ENCODE measurements around the gene RBM15.

RBM15 gene, protein sequence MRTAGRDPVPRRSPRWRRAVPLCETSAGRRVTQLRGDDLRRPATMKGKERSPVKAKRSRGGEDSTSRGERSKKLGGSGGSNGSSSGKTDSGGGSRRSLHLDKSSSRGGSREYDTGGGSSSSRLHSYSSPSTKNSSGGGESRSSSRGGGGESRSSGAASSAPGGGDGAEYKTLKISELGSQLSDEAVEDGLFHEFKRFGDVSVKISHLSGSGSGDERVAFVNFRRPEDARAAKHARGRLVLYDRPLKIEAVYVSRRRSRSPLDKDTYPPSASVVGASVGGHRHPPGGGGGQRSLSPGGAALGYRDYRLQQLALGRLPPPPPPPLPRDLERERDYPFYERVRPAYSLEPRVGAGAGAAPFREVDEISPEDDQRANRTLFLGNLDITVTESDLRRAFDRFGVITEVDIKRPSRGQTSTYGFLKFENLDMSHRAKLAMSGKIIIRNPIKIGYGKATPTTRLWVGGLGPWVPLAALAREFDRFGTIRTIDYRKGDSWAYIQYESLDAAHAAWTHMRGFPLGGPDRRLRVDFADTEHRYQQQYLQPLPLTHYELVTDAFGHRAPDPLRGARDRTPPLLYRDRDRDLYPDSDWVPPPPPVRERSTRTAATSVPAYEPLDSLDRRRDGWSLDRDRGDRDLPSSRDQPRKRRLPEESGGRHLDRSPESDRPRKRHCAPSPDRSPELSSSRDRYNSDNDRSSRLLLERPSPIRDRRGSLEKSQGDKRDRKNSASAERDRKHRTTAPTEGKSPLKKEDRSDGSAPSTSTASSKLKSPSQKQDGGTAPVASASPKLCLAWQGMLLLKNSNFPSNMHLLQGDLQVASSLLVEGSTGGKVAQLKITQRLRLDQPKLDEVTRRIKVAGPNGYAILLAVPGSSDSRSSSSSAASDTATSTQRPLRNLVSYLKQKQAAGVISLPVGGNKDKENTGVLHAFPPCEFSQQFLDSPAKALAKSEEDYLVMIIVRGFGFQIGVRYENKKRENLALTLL

DNA sequence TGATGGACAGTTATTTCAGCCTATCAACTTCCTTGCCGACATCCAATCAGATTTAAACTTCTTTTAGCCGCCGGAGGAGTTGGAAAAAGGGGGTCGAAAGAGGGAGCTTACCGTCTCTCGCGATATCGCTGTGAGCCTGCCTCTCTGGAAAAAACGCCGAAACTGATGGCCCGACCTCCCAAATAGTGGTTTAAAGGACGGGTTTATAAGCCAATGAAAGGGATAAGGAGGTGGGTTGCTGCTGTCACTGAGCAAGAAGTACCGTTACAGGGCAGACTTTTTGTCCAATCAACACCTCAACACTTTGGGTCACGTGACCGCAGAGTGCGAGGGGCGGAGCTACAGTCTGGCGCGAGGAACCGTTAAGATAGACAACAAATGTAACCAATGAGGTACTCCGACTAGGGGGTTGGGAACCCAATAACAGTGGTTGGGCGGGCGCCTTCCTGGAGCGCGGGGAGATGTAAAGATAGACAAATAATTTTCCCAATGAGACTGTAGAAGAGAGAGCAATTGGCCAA lies at the start of gene RBM15:
Gene RBM15, plus strand, starts transcription at position 492 of the 521 bp plus-strand sequence. Its CDS starts 29 bp downstream, at position 521.
- H3K4me3 ChIP-seq (ENCODE audit: low read depth in 1 of 2, low read length in 2 of 2), result peak within 1 kb of the TSS; percentile 92 to 97
- H3K36me3 ChIP-seq (ENCODE audit: control insufficient read depth in 1 of 2, insufficient read depth in 2 of 2, low read length in 2 of 2), result peaks cover 9 to 27% of the 10 kb centered on the region in 2 donors
- H3K9me3 ChIP-seq (ENCODE audit: control insufficient read depth in 1 of 2, low read length in 2 of 2), result no peaks in the 10 kb centered on the region
- H3K9ac ChIP-seq (ENCODE audit: low read depth in 1 of 2, low read length in 2 of 2), result peak within 1 kb of the TSS; percentile 96 to 99
- H3K4me1 ChIP-seq (ENCODE audit: control insufficient read depth in 1 of 2, insufficient read depth in 2 of 2, low read length in 2 of 2), result peaks cover 54 to 69% of the 10 kb centered on the region in 2 donors
- peak within 1 kb of the TSS; percentile 99 for H3K27ac ChIP-seq (ENCODE audit: low read depth, low read length)
- H3K27me3 ChIP-seq (ENCODE audit: control insufficient read depth in 1 of 2, insufficient read depth in 2 of 2, low read length in 2 of 2), result no peaks in the 10 kb centered on the region

DNA sequence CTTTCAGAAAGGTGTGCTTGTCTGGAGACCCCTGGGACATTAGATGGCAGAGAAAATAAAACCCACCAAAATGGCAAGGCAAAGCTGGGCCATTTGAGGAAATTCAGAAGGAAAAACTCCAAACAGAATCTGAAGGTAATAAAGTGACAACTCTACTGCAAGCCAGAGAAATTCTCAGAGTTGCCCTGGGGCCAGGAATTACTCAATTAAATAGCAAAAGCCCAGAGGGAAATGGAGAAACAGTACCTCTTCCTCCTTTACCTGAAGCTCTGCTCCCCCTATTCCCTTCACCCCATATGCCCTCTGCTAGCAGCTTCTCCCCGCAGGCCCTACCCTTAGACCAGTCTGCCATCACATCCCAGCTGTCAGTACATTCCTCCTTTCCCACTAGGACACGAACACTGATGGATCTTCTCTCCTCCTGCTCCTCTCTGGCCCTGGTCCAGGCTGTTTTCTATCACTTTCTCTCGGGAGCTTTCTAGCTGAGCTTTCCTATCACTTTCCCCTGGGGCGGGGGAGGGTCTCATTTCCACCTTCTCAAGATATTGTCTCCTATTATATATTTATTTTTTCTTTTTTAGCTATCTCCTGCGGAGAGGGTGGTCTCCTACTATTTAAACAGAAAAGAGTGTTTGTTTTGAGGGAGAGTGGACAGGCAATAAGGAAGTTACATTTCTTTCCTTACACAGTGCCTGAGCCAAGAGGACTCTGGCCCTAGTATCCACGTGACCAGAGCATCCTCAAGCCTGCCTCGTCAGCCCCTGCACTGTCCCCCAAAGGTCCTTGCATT lies 47.7 kb upstream of the RBM15 start:
- Histone ChIP-seq H3K4me3 (ENCODE audit: low read depth in 1 of 2, low read length in 2 of 2) (no peak overlapping the region), H3K27me3 (ENCODE audit: control insufficient read depth in 1 of 2, insufficient read depth in 2 of 2, low read length in 2 of 2) (no peaks in the 10 kb centered on the region)

GRCh38 chr1:110292031-110292741 lies 47.0 kb upstream of the RBM15 start:
- H3K27me3 ChIP-seq (ENCODE audit: control insufficient read depth in 1 of 2, insufficient read depth in 2 of 2, low read length in 2 of 2), result no peaks in the 10 kb centered on the region
- no peaks in the 10 kb centered on the region for H3K36me3 ChIP-seq (ENCODE audit: control insufficient read depth in 1 of 2, insufficient read depth in 2 of 2, low read length in 2 of 2)

More for the DNA sequence above, 47.7 kb upstream of the RBM15 start:
- Histone ChIP-seq H3K27ac (ENCODE audit: low read depth, low read length) (no peak overlapping the region), H3K9me3 (ENCODE audit: control insufficient read depth in 1 of 2, low read length in 2 of 2) (no peaks in the 10 kb centered on the region), H3K4me1 (ENCODE audit: control insufficient read depth in 1 of 2, insufficient read depth in 2 of 2, low read length in 2 of 2) (no peaks in the 10 kb centered on the region), H3K36me3 (ENCODE audit: control insufficient read depth in 1 of 2, insufficient read depth in 2 of 2, low read length in 2 of 2) (no peaks in the 10 kb centered on the region), H3K9ac (ENCODE audit: low read depth in 1 of 2, low read length in 2 of 2) (no peak overlapping the region)

DNA sequence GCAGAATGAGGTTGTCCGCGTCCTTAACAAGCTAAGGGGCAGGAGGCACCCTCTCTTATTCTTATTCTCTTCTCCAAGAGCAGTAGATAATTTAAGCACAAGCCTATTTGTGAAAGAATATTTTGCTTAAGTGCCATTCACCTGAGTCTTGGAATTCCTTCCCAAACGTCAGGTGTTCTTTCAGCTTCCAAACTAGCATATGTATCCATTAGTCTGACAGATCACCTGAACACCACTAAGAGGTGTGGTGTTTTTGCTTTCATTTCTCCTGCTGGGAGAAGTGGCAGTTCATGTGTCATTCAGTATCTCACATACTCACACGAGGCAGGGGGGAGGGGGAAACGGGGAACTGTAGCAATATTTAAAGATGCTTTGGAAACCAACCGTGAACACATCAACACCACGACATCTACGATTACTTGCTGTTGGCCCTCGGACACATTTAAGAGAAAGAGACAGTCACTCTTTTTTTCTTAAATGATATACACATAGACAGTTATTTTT lies 45.5 kb upstream of the RBM15 start:
- no peaks in the 10 kb centered on the region for H3K4me1 ChIP-seq (ENCODE audit: control insufficient read depth in 1 of 2, insufficient read depth in 2 of 2, low read length in 2 of 2)
- H3K9ac ChIP-seq (ENCODE audit: low read depth in 1 of 2, low read length in 2 of 2), result no peak overlapping the region
- H3K27me3 ChIP-seq (ENCODE audit: control insufficient read depth in 1 of 2, insufficient read depth in 2 of 2, low read length in 2 of 2), result no peaks in the 10 kb centered on the region
- no peak overlapping the region for H3K4me3 ChIP-seq (ENCODE audit: low read depth in 1 of 2, low read length in 2 of 2)
- H3K36me3 ChIP-seq (ENCODE audit: control insufficient read depth in 1 of 2, insufficient read depth in 2 of 2, low read length in 2 of 2), result no peaks in the 10 kb centered on the region
- no peaks in the 10 kb centered on the region for H3K9me3 ChIP-seq (ENCODE audit: control insufficient read depth in 1 of 2, low read length in 2 of 2)
- no peak overlapping the region for H3K27ac ChIP-seq (ENCODE audit: low read depth, low read length)

More at GRCh38 chr1:110292031-110292741, 47.0 kb upstream of the RBM15 start:
- Histone ChIP-seq H3K4me1 (ENCODE audit: control insufficient read depth in 1 of 2, insufficient read depth in 2 of 2, low read length in 2 of 2) (no peaks in the 10 kb centered on the region), H3K9ac (ENCODE audit: low read depth in 1 of 2, low read length in 2 of 2) (no peak overlapping the region), H3K4me3 (ENCODE audit: low read depth in 1 of 2, low read length in 2 of 2) (no peak overlapping the region), H3K27ac (ENCODE audit: low read depth, low read length) (no peak overlapping the region), H3K9me3 (ENCODE audit: control insufficient read depth in 1 of 2, low read length in 2 of 2) (no peaks in the 10 kb centered on the region)

- Histone ChIP-seq H3K27ac (ENCODE audit: low read depth, low read length) (no peak overlapping the region), H3K4me3 (ENCODE audit: low read depth in 1 of 2, low read length in 2 of 2) (no peak overlapping the region), H3K9me3 (ENCODE audit: control insufficient read depth in 1 of 2, low read length in 2 of 2) (no peaks in the 10 kb centered on the region)
These were observed 44.9 kb upstream of the RBM15 start for GRCh38 chr1:110294308-110294707.

GRCh38 chr1:110298991-110299390 lies 40.2 kb upstream of the RBM15 start:
- Histone ChIP-seq H3K36me3 (ENCODE audit: control insufficient read depth in 1 of 2, insufficient read depth in 2 of 2, low read length in 2 of 2) (no peaks in the 10 kb centered on the region), H3K4me1 (ENCODE audit: control insufficient read depth in 1 of 2, insufficient read depth in 2 of 2, low read length in 2 of 2) (no peaks in the 10 kb centered on the region), H3K27ac (ENCODE audit: low read depth, low read length) (no peak overlapping the region), H3K27me3 (ENCODE audit: control insufficient read depth in 1 of 2, insufficient read depth in 2 of 2, low read length in 2 of 2) (no peaks in the 10 kb centered on the region), H3K9ac (ENCODE audit: low read depth in 1 of 2, low read length in 2 of 2) (no peak overlapping the region), H3K9me3 (ENCODE audit: control insufficient read depth in 1 of 2, low read length in 2 of 2) (no peaks in the 10 kb centered on the region), H3K4me3 (ENCODE audit: low read depth in 1 of 2, low read length in 2 of 2) (no peak overlapping the region)

More at GRCh38 chr1:110294308-110294707, 44.9 kb upstream of the RBM15 start:
- Histone ChIP-seq H3K36me3 (ENCODE audit: control insufficient read depth in 1 of 2, insufficient read depth in 2 of 2, low read length in 2 of 2) (no peaks in the 10 kb centered on the region), H3K4me1 (ENCODE audit: control insufficient read depth in 1 of 2, insufficient read depth in 2 of 2, low read length in 2 of 2) (no peaks in the 10 kb centered on the region), H3K27me3 (ENCODE audit: control insufficient read depth in 1 of 2, insufficient read depth in 2 of 2, low read length in 2 of 2) (no peaks in the 10 kb centered on the region), H3K9ac (ENCODE audit: low read depth in 1 of 2, low read length in 2 of 2) (no peak overlapping the region)

DNA sequence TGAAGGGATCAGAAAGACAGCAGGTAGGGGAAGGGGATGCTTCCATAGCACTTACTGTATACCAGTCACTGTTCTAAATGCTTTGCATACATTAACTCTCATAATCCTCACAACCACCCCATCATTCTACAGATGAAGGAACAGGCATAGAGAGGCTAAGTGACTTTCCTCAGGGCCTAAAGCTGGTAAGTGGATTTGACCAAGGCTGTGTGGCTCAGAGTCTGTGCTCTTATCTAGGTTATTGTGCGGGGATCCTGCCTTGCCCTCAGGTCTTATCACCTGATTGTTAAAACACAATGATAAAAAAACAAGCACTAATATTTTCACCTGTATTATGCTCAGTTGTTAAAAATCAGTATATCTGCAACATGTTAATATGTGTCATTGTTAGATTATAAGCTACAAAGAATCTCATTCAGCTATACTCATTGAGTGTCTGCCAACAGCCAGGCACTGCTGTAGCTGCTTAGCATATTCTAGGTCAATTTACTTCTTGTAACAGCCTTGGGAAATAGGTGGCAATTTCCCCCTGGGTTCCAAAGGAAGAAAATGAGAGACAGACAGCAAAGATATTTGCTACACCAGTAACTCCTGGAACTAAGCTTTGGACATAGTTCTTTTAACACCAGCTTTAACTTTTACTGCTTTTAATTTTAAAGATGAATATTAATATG lies 38.6 kb upstream of the RBM15 start:
- H3K9ac ChIP-seq (ENCODE audit: low read depth in 1 of 2, low read length in 2 of 2), result no peak overlapping the region
- H3K9me3 ChIP-seq (ENCODE audit: control insufficient read depth in 1 of 2, low read length in 2 of 2), result no peaks in the 10 kb centered on the region
- H3K4me1 ChIP-seq (ENCODE audit: control insufficient read depth in 1 of 2, insufficient read depth in 2 of 2, low read length in 2 of 2), result no peaks in the 10 kb centered on the region
- H3K27me3 ChIP-seq (ENCODE audit: control insufficient read depth in 1 of 2, insufficient read depth in 2 of 2, low read length in 2 of 2), result no peaks in the 10 kb centered on the region
- no peaks in the 10 kb centered on the region for H3K36me3 ChIP-seq (ENCODE audit: control insufficient read depth in 1 of 2, insufficient read depth in 2 of 2, low read length in 2 of 2)
- no peak overlapping the region for H3K27ac ChIP-seq (ENCODE audit: low read depth, low read length)
- H3K4me3 ChIP-seq (ENCODE audit: low read depth in 1 of 2, low read length in 2 of 2), result no peak overlapping the region

DNA sequence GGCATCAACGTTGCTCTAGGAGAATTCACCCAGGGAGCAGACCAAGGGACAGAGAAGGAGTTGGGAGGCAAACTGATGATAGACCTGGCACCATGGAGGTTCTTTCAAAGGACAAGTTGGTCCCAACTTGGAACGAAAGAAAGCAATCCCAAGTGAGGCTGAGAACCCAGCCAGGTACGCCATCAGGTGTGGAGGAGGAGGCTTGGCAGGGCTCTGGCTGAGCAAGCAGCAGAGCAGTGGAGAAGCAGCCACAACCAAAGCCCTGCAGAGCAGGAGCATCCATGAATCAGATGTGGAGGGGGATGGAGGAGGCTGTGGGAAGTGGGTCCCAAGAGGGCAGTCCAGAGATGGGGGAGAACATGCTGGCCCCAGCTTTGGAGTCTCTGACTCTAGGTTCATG lies 36.3 kb upstream of the RBM15 start:
- no peak overlapping the region for H3K4me3 ChIP-seq (ENCODE audit: low read depth in 1 of 2, low read length in 2 of 2)
- no peak overlapping the region for H3K27ac ChIP-seq (ENCODE audit: low read depth, low read length)
- no peak overlapping the region for H3K9ac ChIP-seq (ENCODE audit: low read depth in 1 of 2, low read length in 2 of 2)
- H3K9me3 ChIP-seq (ENCODE audit: control insufficient read depth in 1 of 2, low read length in 2 of 2), result no peaks in the 10 kb centered on the region
- no peaks in the 10 kb centered on the region for H3K27me3 ChIP-seq (ENCODE audit: control insufficient read depth in 1 of 2, insufficient read depth in 2 of 2, low read length in 2 of 2)
- H3K36me3 ChIP-seq (ENCODE audit: control insufficient read depth in 1 of 2, insufficient read depth in 2 of 2, low read length in 2 of 2), result no peaks in the 10 kb centered on the region
- H3K4me1 ChIP-seq (ENCODE audit: control insufficient read depth in 1 of 2, insufficient read depth in 2 of 2, low read length in 2 of 2), result no peaks in the 10 kb centered on the region
